ENCODE results near the gene TP53RK. TPM values are rescaled to one million over a fixed set of nuclear protein-coding genes. Genes with fewer than 3 reads are reported as not detected.

TP53RK gene
- total and polyA plus RNA-seq, 2 of the 13 experiments (the other 11 are each of a cell fraction or from before 2014, with no cell fraction given) = 12.9 to 25.5 TPM

GRCh38 chr20:46651091-46651962 lies 37.9 kb downstream of the TP53RK start, which contains the start of gene SLC13A3 (continued):
- TF ChIP-seq MAZ (IDR thresholded peaks at IDR 0.05; ENCODE audit: borderline replicate concordance, low read depth, low read length) (no peak; the same call in 1 of the 2 replicates), MAZ (CRISPR knock-in tag; IDR thresholded peaks at IDR 0.05; ENCODE audit: low read depth) (peak; percentile 79), PHF21A (CRISPR knock-in tag; IDR thresholded peaks at IDR 0.05) (peak; percentile 91), KDM5A (IDR thresholded peaks at IDR 0.05; ENCODE audit: borderline replicate concordance, low read length) (peak; percentile 51; the same call in 1 of the 2 replicates), ZNF703 (CRISPR knock-in tag; IDR thresholded peaks at IDR 0.05; ENCODE audit: borderline replicate concordance) (peak; percentile 31; the same call in 1 of the 2 replicates), ZNF256 (CRISPR knock-in tag; conservative IDR thresholded peaks at IDR 0.05) (no peak), MTA1 (CRISPR knock-in tag; IDR thresholded peaks at IDR 0.05; ENCODE audit: borderline replicate concordance) (peak; percentile 91; the same call in 1 of the 2 replicates), ZSCAN25 (CRISPR knock-in tag; IDR thresholded peaks at IDR 0.05) (0 out of 2 replicates have a peak, but pooled peaks have one; percentile 22), ZNF709 (CRISPR knock-in tag; IDR thresholded peaks at IDR 0.05) (peak; percentile 93), TAF15 (IDR thresholded peaks at IDR 0.05; ENCODE audit: low read depth, low read length, poor library complexity, severe bottlenecking) (peak; percentile 44), ZNF557 (CRISPR knock-in tag; IDR thresholded peaks at IDR 0.05) (peak; percentile 90; the same call in 1 of the 2 replicates), ZNF430 (CRISPR knock-in tag; IDR thresholded peaks at IDR 0.05) (peak; percentile 93), ASH2L (IDR thresholded peaks at IDR 0.05; ENCODE audit: insufficient read length, low read depth, low read length) (peak; percentile 85), MYC (CRISPR knock-in tag; IDR thresholded peaks at IDR 0.05; ENCODE audit: borderline replicate concordance) (peak; percentile 77), IRX3 (CRISPR knock-in tag; IDR thresholded peaks at IDR 0.05; ENCODE audit: borderline replicate concordance, low read depth) (peak; percentile 72; the same call in 1 of the 2 replicates), THAP11 (CRISPR knock-in tag; IDR thresholded peaks at IDR 0.05) (peak; percentile 53), THYN1 (CRISPR knock-in tag; IDR thresholded peaks at IDR 0.05; ENCODE audit: borderline replicate concordance, low read depth) (peak; percentile 77; the same call in 1 of the 2 replicates), ZNF121 (CRISPR knock-in tag; IDR thresholded peaks at IDR 0.05) (peak; percentile 86), MYPOP (CRISPR knock-in tag; IDR thresholded peaks at IDR 0.05) (peak; percentile 91), ZNF576 (CRISPR knock-in tag; IDR thresholded peaks at IDR 0.05) (peak; percentile 81; the same call in 1 of the 2 replicates), SP1 (IDR thresholded peaks at IDR 0.05) (no peak), SP1 (CRISPR knock-in tag; IDR thresholded peaks at IDR 0.05) (peak; percentile 65), ZNF558 (CRISPR knock-in tag; IDR thresholded peaks at IDR 0.05; ENCODE audit: borderline replicate concordance) (peak; percentile 10; the same call in 1 of the 2 replicates), ZNF788 (CRISPR knock-in tag; IDR thresholded peaks at IDR 0.05; ENCODE audit: borderline replicate concordance) (peak; percentile 9), NR2C2 (CRISPR knock-in tag; IDR thresholded peaks at IDR 0.05; ENCODE audit: borderline replicate concordance) (no peak), ZBTB14 (CRISPR knock-in tag; IDR thresholded peaks at IDR 0.05) (peak; percentile 47; the same call in 1 of the 2 replicates)

Measured in HepG2 (cell line).